Activated naive CD4-positive, alpha-beta T cell treated with anti-CD3 and anti-CD28 coated beads, Interleukin-2, amount 10 ng/mL, durations not matched to agents 7 days and 5 days (primary cell): Measurements from ENCODE around the gene ECM1.

Source experiments
- CTCF ChIA-PET: fragments of 350-600 bp; sonication (Branson Sonifier 250); formaldehyde crosslinking; loops from one replicate; lab custom pipeline; 2021; ENCODE audit warnings: antibody characterized with exemption; lab: Charles Lee
- DNase-seq: peaks from one replicate; pipeline ENCODE4 v3.0.0-alpha.2; 2020
- H3K27ac Mint-ChIP-seq: one replicate; pipeline ENCODE4 v1.8.0; 2021; ENCODE audit warnings: mild to moderate bottlenecking, moderate library complexity, mixed read lengths
- H3K27me3 Mint-ChIP-seq: one replicate; pipeline ENCODE4 v1.8.0; 2021; ENCODE audit warnings: mild to moderate bottlenecking, mixed read lengths
- H3K36me3 Mint-ChIP-seq: one replicate; pipeline ENCODE4 v1.8.0; 2021; ENCODE audit warnings: mixed read lengths
- H3K4me1 Mint-ChIP-seq: one replicate; pipeline ENCODE4 v1.8.0; 2021; ENCODE audit warnings: mixed read lengths
- H3K4me3 Mint-ChIP-seq: one replicate; pipeline ENCODE4 v1.8.0; 2021; ENCODE audit warnings: mild to moderate bottlenecking, moderate library complexity, mixed read lengths
- H3K9me3 Mint-ChIP-seq: one replicate; pipeline ENCODE4 v1.8.0; 2021; ENCODE audit warnings: mixed read lengths

The ECM1 gene

GRCh38 chr1:150516050-150516591 lies 8.2 kb downstream of the ECM1 start:
- DNase-seq, result peak; percentile 30
- no peaks in the 10 kb centered on the region for H3K9me3 Mint-ChIP-seq
- H3K27me3 Mint-ChIP-seq, result peaks cover 4% of the 10 kb centered on the region
- H3K4me3 Mint-ChIP-seq, result peak overlapping the region; percentile 85
- no peaks in the 10 kb centered on the region for H3K36me3 Mint-ChIP-seq
- H3K4me1 Mint-ChIP-seq, result peaks cover 33% of the 10 kb centered on the region
- peak overlapping the region; percentile 61 for H3K27ac Mint-ChIP-seq
- CTCF ChIA-PET, result interaction anchor here (0.6 to 3.6 kb wide), 9 partner anchors 12 to 479 kb away, joined by 3 to 24 read pairs (median 4); partner anchors contain the start of gene CA14

GRCh38 chr1:150516616-150517015 lies 8.7 kb downstream of the ECM1 start:
- Mint-ChIP-seq H3K36me3 (no peaks in the 10 kb centered on the region), H3K27me3 (peaks cover 4% of the 10 kb centered on the region), H3K4me1 (peaks cover 37% of the 10 kb centered on the region), H3K27ac (peak overlapping the region; percentile 61), H3K9me3 (no peaks in the 10 kb centered on the region), H3K4me3 (peak overlapping the region; percentile 85)
- no peak for DNase-seq
- CTCF ChIA-PET, result interaction anchor here (0.6 to 3.6 kb wide), 8 partner anchors 12 to 479 kb away, joined by 3 to 24 read pairs (median 4); partner anchors contain the start of gene CA14

GRCh38 chr1:150521196-150521968 lies 13.5 kb downstream of the ECM1 start:
- DNase-seq, result no peak
- no peaks in the 10 kb centered on the region for H3K9me3 Mint-ChIP-seq

GRCh38 chr1:150525348-150525747 lies 17.4 kb downstream of the ECM1 start:
- DNase-seq, result no peak
- Mint-ChIP-seq H3K4me1 (peaks cover 5% of the 10 kb centered on the region), H3K9me3 (no peaks in the 10 kb centered on the region), H3K27ac (no peak overlapping the region), H3K36me3 (no peaks in the 10 kb centered on the region), H3K27me3 (peaks cover 5% of the 10 kb centered on the region), H3K4me3 (no peak overlapping the region)
- CTCF ChIA-PET, result no interaction called here

More at GRCh38 chr1:150521196-150521968, 13.5 kb downstream of the ECM1 start:
- CTCF ChIA-PET, result interaction anchor here (1.1 to 2.0 kb wide), 2 partner anchors 11 to 266 kb away, joined by 4 read pairs; no protein-coding TSS in a partner anchor
- Mint-ChIP-seq H3K4me3 (no peak overlapping the region), H3K27ac (no peak overlapping the region), H3K36me3 (no peaks in the 10 kb centered on the region), H3K4me1 (peaks cover 14% of the 10 kb centered on the region), H3K27me3 (peaks cover 5% of the 10 kb centered on the region)

GRCh38 chr1:150528196-150528595 lies 20.3 kb downstream of the ECM1 start:
- DNase-seq, result no peak
- Mint-ChIP-seq H3K9me3 (no peaks in the 10 kb centered on the region), H3K36me3 (no peaks in the 10 kb centered on the region), H3K4me3 (no peak overlapping the region), H3K4me1 (no peaks in the 10 kb centered on the region), H3K27ac (no peak overlapping the region), H3K27me3 (peaks cover 5% of the 10 kb centered on the region)
- CTCF ChIA-PET, result interaction anchor here (0.7 to 1.2 kb wide), 2 partner anchors 12 to 33 kb away, joined by 3 to 4 read pairs; no protein-coding TSS in a partner anchor

- DNase-seq, result no peak
- Mint-ChIP-seq H3K36me3 (no peaks in the 10 kb centered on the region), H3K27ac (no peak overlapping the region), H3K4me3 (no peak overlapping the region), H3K4me1 (no peaks in the 10 kb centered on the region), H3K27me3 (peaks cover 5% of the 10 kb centered on the region), H3K9me3 (no peaks in the 10 kb centered on the region)
- CTCF ChIA-PET, result interaction anchor here (0.7 to 1.2 kb wide), 3 partner anchors 12 to 32 kb away, joined by 3 to 4 read pairs (median 3); no protein-coding TSS in a partner anchor
Observed at GRCh38 chr1:150529017-150529416, 21.1 kb downstream of the ECM1 start.

GRCh38 chr1:150530491-150531159 lies 22.7 kb downstream of the ECM1 start:
- H3K4me3 Mint-ChIP-seq, result no peak overlapping the region
- CTCF ChIA-PET, result interaction anchor here (0.8 to 4.0 kb wide), 6 partner anchors 14 to 276 kb away, joined by 3 to 24 read pairs (median 4); partner anchors contain the start of gene FALEC
- H3K36me3 Mint-ChIP-seq, result no peaks in the 10 kb centered on the region
- H3K4me1 Mint-ChIP-seq, result no peaks in the 10 kb centered on the region
- no peak overlapping the region for H3K27ac Mint-ChIP-seq
- DNase-seq, result no peak
- H3K9me3 Mint-ChIP-seq, result no peaks in the 10 kb centered on the region
- peaks cover 4% of the 10 kb centered on the region for H3K27me3 Mint-ChIP-seq

GRCh38 chr1:150532860-150533259 lies 25.0 kb downstream of the ECM1 start:
- Mint-ChIP-seq H3K9me3 (no peaks in the 10 kb centered on the region), H3K4me1 (no peaks in the 10 kb centered on the region), H3K36me3 (no peaks in the 10 kb centered on the region), H3K27me3 (peaks cover 12% of the 10 kb centered on the region), H3K27ac (no peak overlapping the region), H3K4me3 (no peak overlapping the region)
- no peak for DNase-seq
- CTCF ChIA-PET, result interaction anchor here (0.6 to 4.0 kb wide), 15 partner anchors 10 to 721 kb away, joined by 3 to 24 read pairs (median 4); partner anchors contain the start of gene FALEC

- Mint-ChIP-seq H3K9me3 (no peaks in the 10 kb centered on the region), H3K4me1 (no peaks in the 10 kb centered on the region), H3K27ac (no peak overlapping the region), H3K36me3 (no peaks in the 10 kb centered on the region), H3K27me3 (peaks cover 20% of the 10 kb centered on the region), H3K4me3 (no peak overlapping the region)
- no peak for DNase-seq
- CTCF ChIA-PET, result interaction anchor here (2.2 to 4.0 kb wide), 2 partner anchors 18 to 278 kb away, joined by 6 to 24 read pairs; partner anchors contain the start of gene FALEC
Observed at GRCh38 chr1:150534002-150534401, 26.1 kb downstream of the ECM1 start.

- Mint-ChIP-seq H3K4me1 (no peaks in the 10 kb centered on the region), H3K27ac (no peak overlapping the region), H3K36me3 (no peaks in the 10 kb centered on the region), H3K4me3 (no peak overlapping the region), H3K9me3 (no peaks in the 10 kb centered on the region), H3K27me3 (peaks cover 33% of the 10 kb centered on the region)
- CTCF ChIA-PET, result interaction anchor here (1.5 kb wide), 1 partner anchor 71 kb away, joined by 5 read pairs; no protein-coding TSS in a partner anchor
- no peak for DNase-seq
Observed at GRCh38 chr1:150535511-150536287, 27.8 kb downstream of the ECM1 start.

GRCh38 chr1:150536836-150537731 lies 29.2 kb downstream of the ECM1 start:
- Mint-ChIP-seq H3K9me3 (no peaks in the 10 kb centered on the region), H3K4me3 (no peak overlapping the region), H3K27ac (no peak overlapping the region), H3K4me1 (no peaks in the 10 kb centered on the region), H3K27me3 (peaks cover 38% of the 10 kb centered on the region), H3K36me3 (no peaks in the 10 kb centered on the region)
- no peak for DNase-seq
- CTCF ChIA-PET, result interaction anchor here (0.8 to 1.5 kb wide), 3 partner anchors 21 to 281 kb away, joined by 3 to 5 read pairs (median 3); partner anchors contain the start of gene FALEC
